Measurements from ENCODE around the gene JCHAIN. TPM values are rescaled to one million over a fixed set of nuclear protein-coding genes. Genes with fewer than 3 reads are reported as not detected.
A peak's percentile ranks its signal among the peaks of the same experiment; 100 is the strongest.

JCHAIN gene
- total and polyA plus RNA-seq, 2 of the 13 experiments (the other 11 are each of a cell fraction or from before 2014, with no cell fraction given): not detected

DNA sequence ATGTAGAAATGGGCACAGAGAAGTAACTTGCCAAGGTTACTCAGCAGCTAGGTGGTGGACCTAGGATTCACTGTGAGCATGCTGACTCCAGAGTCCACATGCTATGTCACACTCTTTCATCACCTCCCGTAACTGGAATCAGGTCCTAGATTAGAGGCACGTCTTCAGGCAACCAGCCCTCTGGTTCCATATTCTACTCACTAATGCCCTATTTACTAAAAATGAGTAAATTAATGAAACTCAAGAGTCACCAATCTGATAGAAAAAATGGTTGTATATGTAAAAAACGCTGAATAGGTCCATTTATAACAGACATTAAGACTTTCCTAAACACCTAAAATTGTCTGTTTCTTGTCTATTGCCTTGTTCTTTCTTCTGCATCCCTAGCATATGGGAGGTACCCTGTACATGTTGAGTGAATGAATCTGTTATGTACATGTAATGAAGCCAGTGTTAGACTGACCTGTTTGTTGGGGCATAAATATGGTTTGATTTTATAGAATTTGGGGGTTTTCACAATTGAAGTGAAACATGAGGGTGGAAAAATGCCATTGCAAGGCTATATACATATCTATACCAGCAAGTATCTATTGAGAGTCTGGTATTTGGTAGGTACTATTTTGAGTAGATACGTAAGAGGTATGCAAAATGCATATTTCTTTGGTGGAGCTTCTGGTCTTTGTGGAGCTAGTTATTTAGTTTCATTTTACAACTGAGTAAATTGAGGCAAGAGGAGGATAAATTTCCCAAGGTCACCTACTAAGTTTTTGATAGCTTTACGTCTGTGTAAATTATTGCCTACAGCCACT lies 48.0 kb upstream of the JCHAIN start (continued):
- TF ChIP-seq, protein P1, sequence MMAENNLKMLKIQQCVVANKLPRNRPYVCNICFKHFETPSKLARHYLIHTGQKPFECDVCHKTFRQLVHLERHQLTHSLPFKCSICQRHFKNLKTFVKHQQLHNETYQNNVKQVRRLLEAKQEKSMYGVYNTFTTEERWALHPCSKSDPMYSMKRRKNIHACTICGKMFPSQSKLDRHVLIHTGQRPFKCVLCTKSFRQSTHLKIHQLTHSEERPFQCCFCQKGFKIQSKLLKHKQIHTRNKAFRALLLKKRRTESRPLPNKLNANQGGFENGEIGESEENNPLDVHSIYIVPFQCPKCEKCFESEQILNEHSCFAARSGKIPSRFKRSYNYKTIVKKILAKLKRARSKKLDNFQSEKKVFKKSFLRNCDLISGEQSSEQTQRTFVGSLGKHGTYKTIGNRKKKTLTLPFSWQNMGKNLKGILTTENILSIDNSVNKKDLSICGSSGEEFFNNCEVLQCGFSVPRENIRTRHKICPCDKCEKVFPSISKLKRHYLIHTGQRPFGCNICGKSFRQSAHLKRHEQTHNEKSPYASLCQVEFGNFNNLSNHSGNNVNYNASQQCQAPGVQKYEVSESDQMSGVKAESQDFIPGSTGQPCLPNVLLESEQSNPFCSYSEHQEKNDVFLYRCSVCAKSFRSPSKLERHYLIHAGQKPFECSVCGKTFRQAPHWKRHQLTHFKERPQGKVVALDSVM (CRISPR knock-in tag; IDR thresholded peaks at IDR 0.05): no peak
- TF ChIP-seq HMGA1 (CRISPR knock-in tag; conservative IDR thresholded peaks at IDR 0.05): no peak
- TF ChIP-seq ZNF33A (CRISPR knock-in tag; IDR thresholded peaks at IDR 0.05; ENCODE audit: borderline replicate concordance): no peak
- no peak for TF ChIP-seq FOXP1 (IDR thresholded peaks at IDR 0.05)
- TF ChIP-seq FOXP1 (CRISPR knock-in tag; IDR thresholded peaks at IDR 0.05): no peak
- TF ChIP-seq, protein P2, sequence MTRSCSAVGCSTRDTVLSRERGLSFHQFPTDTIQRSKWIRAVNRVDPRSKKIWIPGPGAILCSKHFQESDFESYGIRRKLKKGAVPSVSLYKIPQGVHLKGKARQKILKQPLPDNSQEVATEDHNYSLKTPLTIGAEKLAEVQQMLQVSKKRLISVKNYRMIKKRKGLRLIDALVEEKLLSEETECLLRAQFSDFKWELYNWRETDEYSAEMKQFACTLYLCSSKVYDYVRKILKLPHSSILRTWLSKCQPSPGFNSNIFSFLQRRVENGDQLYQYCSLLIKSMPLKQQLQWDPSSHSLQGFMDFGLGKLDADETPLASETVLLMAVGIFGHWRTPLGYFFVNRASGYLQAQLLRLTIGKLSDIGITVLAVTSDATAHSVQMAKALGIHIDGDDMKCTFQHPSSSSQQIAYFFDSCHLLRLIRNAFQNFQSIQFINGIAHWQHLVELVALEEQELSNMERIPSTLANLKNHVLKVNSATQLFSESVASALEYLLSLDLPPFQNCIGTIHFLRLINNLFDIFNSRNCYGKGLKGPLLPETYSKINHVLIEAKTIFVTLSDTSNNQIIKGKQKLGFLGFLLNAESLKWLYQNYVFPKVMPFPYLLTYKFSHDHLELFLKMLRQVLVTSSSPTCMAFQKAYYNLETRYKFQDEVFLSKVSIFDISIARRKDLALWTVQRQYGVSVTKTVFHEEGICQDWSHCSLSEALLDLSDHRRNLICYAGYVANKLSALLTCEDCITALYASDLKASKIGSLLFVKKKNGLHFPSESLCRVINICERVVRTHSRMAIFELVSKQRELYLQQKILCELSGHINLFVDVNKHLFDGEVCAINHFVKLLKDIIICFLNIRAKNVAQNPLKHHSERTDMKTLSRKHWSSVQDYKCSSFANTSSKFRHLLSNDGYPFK (CRISPR knock-in tag; IDR thresholded peaks at IDR 0.05; ENCODE audit: borderline replicate concordance): no peak
- TF ChIP-seq RBM39 (IDR thresholded peaks at IDR 0.05; ENCODE audit: low read depth, low read length, poor library complexity, severe bottlenecking): no peak
- TF ChIP-seq NCOA2 (CRISPR knock-in tag; IDR thresholded peaks at IDR 0.05): 0 out of 2 replicates have a peak, but pooled peaks have one; percentile 11
- TF ChIP-seq, protein P3, sequence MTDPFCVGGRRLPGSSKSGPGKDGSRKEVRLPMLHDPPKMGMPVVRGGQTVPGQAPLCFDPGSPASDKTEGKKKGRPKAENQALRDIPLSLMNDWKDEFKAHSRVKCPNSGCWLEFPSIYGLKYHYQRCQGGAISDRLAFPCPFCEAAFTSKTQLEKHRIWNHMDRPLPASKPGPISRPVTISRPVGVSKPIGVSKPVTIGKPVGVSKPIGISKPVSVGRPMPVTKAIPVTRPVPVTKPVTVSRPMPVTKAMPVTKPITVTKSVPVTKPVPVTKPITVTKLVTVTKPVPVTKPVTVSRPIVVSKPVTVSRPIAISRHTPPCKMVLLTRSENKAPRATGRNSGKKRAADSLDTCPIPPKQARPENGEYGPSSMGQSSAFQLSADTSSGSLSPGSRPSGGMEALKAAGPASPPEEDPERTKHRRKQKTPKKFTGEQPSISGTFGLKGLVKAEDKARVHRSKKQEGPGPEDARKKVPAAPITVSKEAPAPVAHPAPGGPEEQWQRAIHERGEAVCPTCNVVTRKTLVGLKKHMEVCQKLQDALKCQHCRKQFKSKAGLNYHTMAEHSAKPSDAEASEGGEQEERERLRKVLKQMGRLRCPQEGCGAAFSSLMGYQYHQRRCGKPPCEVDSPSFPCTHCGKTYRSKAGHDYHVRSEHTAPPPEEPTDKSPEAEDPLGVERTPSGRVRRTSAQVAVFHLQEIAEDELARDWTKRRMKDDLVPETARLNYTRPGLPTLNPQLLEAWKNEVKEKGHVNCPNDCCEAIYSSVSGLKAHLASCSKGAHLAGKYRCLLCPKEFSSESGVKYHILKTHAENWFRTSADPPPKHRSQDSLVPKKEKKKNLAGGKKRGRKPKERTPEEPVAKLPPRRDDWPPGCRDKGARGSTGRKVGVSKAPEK (CRISPR knock-in tag; IDR thresholded peaks at IDR 0.05; ENCODE audit: borderline replicate concordance): no peak
- TF ChIP-seq, protein P4, sequence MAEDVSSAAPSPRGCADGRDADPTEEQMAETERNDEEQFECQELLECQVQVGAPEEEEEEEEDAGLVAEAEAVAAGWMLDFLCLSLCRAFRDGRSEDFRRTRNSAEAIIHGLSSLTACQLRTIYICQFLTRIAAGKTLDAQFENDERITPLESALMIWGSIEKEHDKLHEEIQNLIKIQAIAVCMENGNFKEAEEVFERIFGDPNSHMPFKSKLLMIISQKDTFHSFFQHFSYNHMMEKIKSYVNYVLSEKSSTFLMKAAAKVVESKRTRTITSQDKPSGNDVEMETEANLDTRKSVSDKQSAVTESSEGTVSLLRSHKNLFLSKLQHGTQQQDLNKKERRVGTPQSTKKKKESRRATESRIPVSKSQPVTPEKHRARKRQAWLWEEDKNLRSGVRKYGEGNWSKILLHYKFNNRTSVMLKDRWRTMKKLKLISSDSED (CRISPR knock-in tag; IDR thresholded peaks at IDR 0.05): no peak
- no peak for TF ChIP-seq ZNF460 (CRISPR knock-in tag; IDR thresholded peaks at IDR 0.05; ENCODE audit: borderline replicate concordance)
- no peak for TF ChIP-seq SMARCC2 (IDR thresholded peaks at IDR 0.05)
- no peak for TF ChIP-seq MEIS2 (CRISPR knock-in tag; IDR thresholded peaks at IDR 0.05)
- TF ChIP-seq, protein P5, sequence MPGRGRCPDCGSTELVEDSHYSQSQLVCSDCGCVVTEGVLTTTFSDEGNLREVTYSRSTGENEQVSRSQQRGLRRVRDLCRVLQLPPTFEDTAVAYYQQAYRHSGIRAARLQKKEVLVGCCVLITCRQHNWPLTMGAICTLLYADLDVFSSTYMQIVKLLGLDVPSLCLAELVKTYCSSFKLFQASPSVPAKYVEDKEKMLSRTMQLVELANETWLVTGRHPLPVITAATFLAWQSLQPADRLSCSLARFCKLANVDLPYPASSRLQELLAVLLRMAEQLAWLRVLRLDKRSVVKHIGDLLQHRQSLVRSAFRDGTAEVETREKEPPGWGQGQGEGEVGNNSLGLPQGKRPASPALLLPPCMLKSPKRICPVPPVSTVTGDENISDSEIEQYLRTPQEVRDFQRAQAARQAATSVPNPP (CRISPR knock-in tag; IDR thresholded peaks at IDR 0.05): no peak
